Measurements from ENCODE around the gene RPRD2.

DNA sequence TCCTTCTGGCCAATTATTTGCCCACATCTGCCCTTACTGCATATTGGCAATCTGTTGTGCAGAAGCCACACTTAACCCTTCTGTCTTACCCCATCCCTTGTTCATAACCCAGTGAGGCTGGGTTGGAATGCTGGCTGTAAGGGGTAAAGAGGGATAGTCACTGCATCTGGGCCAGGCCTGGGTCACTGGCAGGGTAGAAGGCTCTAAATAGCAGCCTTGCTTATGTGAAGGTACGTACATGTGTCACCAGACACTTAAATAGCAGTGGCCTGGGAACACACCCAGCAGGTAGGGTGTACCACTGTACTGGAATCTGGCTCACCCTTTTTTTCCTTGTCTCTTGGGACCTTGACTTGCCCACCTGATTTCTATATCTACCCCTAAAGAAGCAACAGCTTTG lies 113.4 kb downstream of the RPRD2 start:
- no peak for TF ChIP-seq POLR2A (IDR thresholded peaks at IDR 0.05; ENCODE audit: low read depth, low read length)
- TF ChIP-seq, protein P1, sequence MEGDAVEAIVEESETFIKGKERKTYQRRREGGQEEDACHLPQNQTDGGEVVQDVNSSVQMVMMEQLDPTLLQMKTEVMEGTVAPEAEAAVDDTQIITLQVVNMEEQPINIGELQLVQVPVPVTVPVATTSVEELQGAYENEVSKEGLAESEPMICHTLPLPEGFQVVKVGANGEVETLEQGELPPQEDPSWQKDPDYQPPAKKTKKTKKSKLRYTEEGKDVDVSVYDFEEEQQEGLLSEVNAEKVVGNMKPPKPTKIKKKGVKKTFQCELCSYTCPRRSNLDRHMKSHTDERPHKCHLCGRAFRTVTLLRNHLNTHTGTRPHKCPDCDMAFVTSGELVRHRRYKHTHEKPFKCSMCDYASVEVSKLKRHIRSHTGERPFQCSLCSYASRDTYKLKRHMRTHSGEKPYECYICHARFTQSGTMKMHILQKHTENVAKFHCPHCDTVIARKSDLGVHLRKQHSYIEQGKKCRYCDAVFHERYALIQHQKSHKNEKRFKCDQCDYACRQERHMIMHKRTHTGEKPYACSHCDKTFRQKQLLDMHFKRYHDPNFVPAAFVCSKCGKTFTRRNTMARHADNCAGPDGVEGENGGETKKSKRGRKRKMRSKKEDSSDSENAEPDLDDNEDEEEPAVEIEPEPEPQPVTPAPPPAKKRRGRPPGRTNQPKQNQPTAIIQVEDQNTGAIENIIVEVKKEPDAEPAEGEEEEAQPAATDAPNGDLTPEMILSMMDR (conservative IDR thresholded peaks at IDR 0.05; ENCODE audit: low read depth, low read length), result no peak

All from IMR-90 (cell line).